NB4 (cell line): ENCODE results near the gene NXNL1.

Experiments used
- DNase-seq: peaks from one replicate; pipeline ENCODE4 v3.0.0; 2010; ENCODE audit warnings: low read depth
- H3K4me3 ChIP-seq: one replicate; pipeline ENCODE4 v1.5.1; 2011; ENCODE audit warnings: mild to moderate bottlenecking, low read depth, low read length, moderate library complexity
- MYC ChIP-seq: IDR thresholded peaks from 2 replicates; pipeline ENCODE4 v1.6.1; 2011; ENCODE audit warnings: low read depth, low read length
- POLR2A ChIP-seq: IDR thresholded peaks from 2 replicates; pipeline ENCODE4 v1.6.1; 2011; ENCODE audit warnings: mild to moderate bottlenecking; ENCODE audit not compliant: insufficient read length; ENCODE audit errors: extremely low read depth
- TF ChIP-seq, protein P1 (sequence below): IDR thresholded peaks from one replicate; pipeline ENCODE4 v1.5.1; 2012; ENCODE audit warnings: low read depth, low read length
- TF ChIP-seq, protein P2 (sequence below): IDR thresholded peaks from 2 replicates; pipeline ENCODE4 v1.6.1; 2011; ENCODE audit warnings: low read depth, low read length

NXNL1 gene

DNA sequence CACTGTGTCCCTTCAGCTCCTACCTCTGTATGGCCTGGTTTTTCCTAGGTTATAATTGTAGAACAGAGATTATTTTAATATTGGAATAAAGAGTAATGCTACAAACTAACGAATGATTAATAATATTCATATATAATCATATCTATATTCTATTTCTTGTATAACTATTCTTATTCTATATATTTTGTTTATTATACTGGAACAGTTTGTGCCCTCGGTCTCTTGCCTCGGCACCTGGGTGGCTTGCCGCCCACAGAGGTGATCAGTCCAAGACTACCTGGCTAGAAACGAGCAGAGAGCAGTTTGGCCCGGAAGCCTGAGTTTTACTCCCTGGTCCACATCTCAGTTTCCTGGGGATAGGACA lies 5.7 kb upstream of the NXNL1 start:
- H3K4me3 ChIP-seq, result no peak overlapping the region
- TF ChIP-seq, protein P1, sequence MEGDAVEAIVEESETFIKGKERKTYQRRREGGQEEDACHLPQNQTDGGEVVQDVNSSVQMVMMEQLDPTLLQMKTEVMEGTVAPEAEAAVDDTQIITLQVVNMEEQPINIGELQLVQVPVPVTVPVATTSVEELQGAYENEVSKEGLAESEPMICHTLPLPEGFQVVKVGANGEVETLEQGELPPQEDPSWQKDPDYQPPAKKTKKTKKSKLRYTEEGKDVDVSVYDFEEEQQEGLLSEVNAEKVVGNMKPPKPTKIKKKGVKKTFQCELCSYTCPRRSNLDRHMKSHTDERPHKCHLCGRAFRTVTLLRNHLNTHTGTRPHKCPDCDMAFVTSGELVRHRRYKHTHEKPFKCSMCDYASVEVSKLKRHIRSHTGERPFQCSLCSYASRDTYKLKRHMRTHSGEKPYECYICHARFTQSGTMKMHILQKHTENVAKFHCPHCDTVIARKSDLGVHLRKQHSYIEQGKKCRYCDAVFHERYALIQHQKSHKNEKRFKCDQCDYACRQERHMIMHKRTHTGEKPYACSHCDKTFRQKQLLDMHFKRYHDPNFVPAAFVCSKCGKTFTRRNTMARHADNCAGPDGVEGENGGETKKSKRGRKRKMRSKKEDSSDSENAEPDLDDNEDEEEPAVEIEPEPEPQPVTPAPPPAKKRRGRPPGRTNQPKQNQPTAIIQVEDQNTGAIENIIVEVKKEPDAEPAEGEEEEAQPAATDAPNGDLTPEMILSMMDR, result no peak
- TF ChIP-seq POLR2A, result no peak
- no peak for TF ChIP-seq MYC
- TF ChIP-seq, protein P2, sequence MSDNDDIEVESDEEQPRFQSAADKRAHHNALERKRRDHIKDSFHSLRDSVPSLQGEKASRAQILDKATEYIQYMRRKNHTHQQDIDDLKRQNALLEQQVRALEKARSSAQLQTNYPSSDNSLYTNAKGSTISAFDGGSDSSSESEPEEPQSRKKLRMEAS, result no peak
- no peak for DNase-seq

DNA sequence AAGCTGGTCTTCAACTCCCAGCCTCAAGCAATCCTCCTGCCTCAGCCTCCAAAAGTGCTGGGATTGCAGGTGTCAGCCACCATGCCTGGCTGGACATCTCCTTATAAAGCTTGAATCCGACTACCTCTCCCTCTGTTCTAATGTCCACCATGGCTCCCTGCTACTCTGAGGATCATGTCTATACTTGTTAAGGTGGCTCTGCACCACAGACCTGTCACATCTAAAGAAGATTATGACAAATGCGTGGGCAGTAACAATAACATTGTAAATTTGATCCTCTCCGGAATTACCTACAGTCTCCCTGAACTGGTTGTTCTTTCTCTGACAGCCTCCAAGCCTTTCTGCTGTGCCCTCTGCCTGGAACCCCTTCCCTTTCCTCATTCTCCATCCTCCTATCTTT lies 1.8 kb downstream of the NXNL1 start:
- no peak for DNase-seq
- no peak overlapping the region for H3K4me3 ChIP-seq
- TF ChIP-seq POLR2A (no peak), MYC (no peak)
- TF ChIP-seq, protein P2, result no peak
- TF ChIP-seq, protein P1, result no peak

DNA sequence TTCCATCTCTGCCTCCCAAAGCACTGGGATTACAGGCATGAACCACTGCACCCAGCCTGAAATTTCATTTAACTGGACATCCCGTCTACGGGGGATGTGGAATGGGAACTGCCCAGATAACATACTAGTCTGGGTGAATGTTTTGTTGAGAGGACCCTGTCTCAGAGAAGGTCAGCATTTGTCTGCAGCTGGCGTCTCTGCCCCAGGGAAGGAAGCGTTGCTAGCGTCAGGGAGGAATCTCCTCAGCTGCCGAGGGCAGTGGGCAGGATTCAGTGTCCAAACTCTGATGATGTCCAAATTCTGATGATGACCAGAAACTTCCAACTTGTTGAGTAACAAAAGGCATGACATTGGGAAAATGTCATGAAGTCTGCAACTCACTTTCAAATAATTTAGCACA lies 3.1 kb downstream of the NXNL1 start:
- H3K4me3 ChIP-seq, result no peak overlapping the region
- DNase-seq, result no peak
- TF ChIP-seq, protein P2, result no peak
- TF ChIP-seq, protein P1, result no peak
- TF ChIP-seq MYC (no peak), POLR2A (no peak)

DNA sequence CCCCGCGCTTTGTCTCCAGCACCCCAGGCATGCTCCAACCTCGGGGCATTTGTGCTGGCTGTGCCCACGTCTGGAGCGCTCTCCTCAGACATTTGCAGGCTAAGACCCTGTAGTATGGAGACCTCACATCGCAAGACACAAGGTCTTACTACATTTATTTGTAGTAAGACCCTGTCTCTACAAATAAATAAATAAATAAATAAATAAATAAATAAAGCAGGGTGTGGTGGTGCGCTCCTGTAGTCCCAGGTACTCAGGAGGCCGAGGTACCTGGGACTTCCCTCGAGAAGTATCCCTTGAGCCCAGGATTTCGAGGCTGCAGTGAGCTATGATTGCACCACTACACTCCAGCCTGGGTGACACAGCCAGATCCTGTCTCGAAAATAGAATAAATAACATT lies 4.6 kb downstream of the NXNL1 start:
- no peak overlapping the region for H3K4me3 ChIP-seq
- no peak for TF ChIP-seq MYC
- no peak for TF ChIP-seq POLR2A
- TF ChIP-seq, protein P2, result no peak
- no peak for DNase-seq

DNA sequence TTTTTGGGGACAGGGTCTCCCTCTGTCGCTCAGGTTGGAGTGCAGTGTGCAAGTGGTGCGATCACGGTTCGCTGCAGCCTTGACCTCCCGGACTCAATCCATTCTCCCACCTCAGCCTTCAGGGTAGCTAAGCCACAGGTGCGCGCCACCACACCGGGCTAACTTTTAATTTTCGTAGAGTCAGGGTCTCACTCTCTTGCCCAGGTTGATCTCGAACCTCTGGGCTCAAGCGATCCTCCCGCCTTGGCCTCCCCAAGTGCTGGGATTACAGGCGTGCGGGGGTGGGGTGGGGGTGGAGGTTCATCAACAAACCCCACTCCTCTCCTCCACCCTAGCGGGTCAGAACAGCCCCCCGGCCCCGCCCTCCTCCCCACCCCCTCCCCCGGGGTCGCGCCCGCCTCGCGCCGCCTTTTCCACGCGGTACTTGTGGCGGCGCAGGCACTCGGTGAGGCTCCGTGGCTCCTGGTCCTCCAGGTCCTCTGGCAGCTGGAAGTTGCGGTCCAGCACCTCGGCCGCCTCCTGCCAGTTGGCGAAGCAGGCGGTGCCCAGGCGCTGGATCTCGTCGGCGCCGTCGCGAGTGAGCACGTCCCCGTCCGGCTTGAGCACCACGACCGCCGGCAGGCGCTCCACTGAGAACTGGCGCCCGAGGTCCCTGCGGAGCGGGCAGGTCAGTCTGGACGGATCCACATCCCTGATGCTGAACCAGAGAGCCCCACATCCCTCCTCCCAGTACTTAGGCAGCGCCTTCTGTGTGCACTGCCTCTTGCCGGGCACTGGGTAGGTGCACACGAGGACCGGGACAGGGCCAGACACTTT lies 5.2 kb downstream of the NXNL1 start:
- no peak for DNase-seq
- TF ChIP-seq, protein P2, result no peak
- no peak for TF ChIP-seq POLR2A
- no peak for TF ChIP-seq MYC
- TF ChIP-seq, protein P1, result no peak
- H3K4me3 ChIP-seq, result no peak overlapping the region

DNA sequence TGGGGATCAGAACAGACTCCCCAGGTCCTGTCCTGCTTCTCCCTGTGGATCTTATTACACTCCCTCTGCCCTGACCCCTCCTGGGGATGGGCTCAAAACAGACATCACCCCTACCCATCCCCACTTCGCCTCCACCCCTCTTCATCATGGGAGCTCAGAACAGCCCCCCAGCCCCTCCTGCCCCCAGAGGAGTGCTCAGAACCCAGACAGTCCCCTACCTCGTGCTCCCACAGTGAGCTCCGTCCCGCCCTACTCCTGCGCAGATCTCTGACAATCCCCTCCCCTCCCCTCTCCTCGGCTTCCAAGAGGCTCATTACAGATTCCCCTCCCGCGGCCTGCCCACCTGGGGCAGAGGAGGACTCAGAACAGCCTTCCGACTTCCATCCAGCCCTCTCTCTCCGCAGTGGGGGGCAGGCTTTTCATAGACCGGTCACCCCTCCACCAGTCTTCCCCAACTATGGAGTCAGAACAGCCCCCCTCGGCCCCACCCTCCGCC lies 6.1 kb downstream of the NXNL1 start:
- no peak for DNase-seq
- TF ChIP-seq, protein P2, result no peak
- TF ChIP-seq, protein P1, result no peak
- TF ChIP-seq MYC, result no peak
- H3K4me3 ChIP-seq, result no peak overlapping the region
